GM12878 (cell line): ENCODE data around the gene TMIGD2. TPM values are rescaled to one million over a fixed set of nuclear protein-coding genes. Genes with fewer than 3 reads are reported as not detected.
A peak's percentile ranks its signal among the peaks of the same experiment; 100 is the strongest.
"Not testable (repeated sequence)": the region's sequence is repeated elsewhere in the genome, so short reads cannot be mapped to it uniquely, and the experiment has no call there.

ENCODE experiments used
- ATAC-seq: fragments of 200-7000 bp; cut with Tn5 transposase; 3 replicates; pipeline ENCODE4 v1.9.1; 2020; ENCODE audit warnings: mild to moderate bottlenecking, moderate library complexity
- BruUV-seq: library from RNA; stranded (reverse); fragments of 400-500 nt; replicated peaks from 2 replicates; lab custom pipeline; 2021; lab: Mats Ljungman, UMichigan
- CTCF ChIA-PET: fragments of 300-600 bp; sonication (Branson Sonifier 250); formaldehyde crosslinking; extraction: SDS; loops from one replicate; lab custom pipeline; 2021; ENCODE audit warnings: inconsistent platforms; lab: Yijun Ruan, JAX
- POLR2A ChIA-PET: fragments of 350-600 bp; formaldehyde crosslinking; extraction: SDS; loops from one replicate; lab custom pipeline; 2021; ENCODE audit warnings: inconsistent platforms; lab: Charles Lee
- RAD21 ChIA-PET: fragments of 300-600 bp; sonication (Branson Sonifier 250); formaldehyde crosslinking; loops from one replicate; lab custom pipeline; 2023; ENCODE audit warnings: antibody characterized with exemption; ENCODE audit not compliant: unreplicated experiment; lab: Charles Lee
- SMC1A ChIA-PET: fragments of 300-600 bp; sonication (Branson Sonifier 250); formaldehyde crosslinking; loops from one replicate; lab custom pipeline; 2023; ENCODE audit not compliant: unreplicated experiment, uncharacterized antibody; lab: Charles Lee
- DNase-seq: peaks from one replicate; pipeline ENCODE4 v3.0.0-alpha.2; 2011; ENCODE audit warnings: low read depth, low spot score
- FAIRE-seq: peaks from 3 replicates; lab custom pipeline; 2011; peaks lifted over from hg19 to GRCh38; lab: Jason Lieb, UNC
- H2AFZ ChIP-seq: 2 replicates; pipeline ENCODE4 v1.6.0; 2011; ENCODE audit warnings: low read depth, low read length, control low read depth; ENCODE audit not compliant: control insufficient read depth
- H3K27ac ChIP-seq: 2 replicates; pipeline ENCODE4 v1.5.1; 2011; ENCODE audit warnings: control low read depth; ENCODE audit not compliant: control insufficient read depth, insufficient read depth
- H3K27me3 ChIP-seq, 2 experiments: replicated peaks in 1 of 2; 2 replicates each; pipeline versions ENCODE4 v1.6.0 to v1.6.1; 2011; ENCODE audit warnings: low read length in 1 of 2; ENCODE audit not compliant: control insufficient read depth in 2 of 2, insufficient read depth in 2 of 2
- H3K36me3 ChIP-seq, 2 experiments: 2 replicates each; pipeline ENCODE4 v1.5.1; 2011; ENCODE audit warnings: low read length in 1 of 2; ENCODE audit not compliant: control insufficient read depth in 2 of 2, insufficient read depth in 2 of 2
- H3K4me1 ChIP-seq: 2 replicates; pipeline ENCODE4 v1.6.1; 2011; ENCODE audit warnings: mild to moderate bottlenecking, low read length, moderate library complexity, mixed read lengths; ENCODE audit not compliant: control insufficient read depth, insufficient read depth
- H3K4me2 ChIP-seq: 2 replicates; pipeline ENCODE4 v1.6.0; 2011; ENCODE audit warnings: control low read depth; ENCODE audit not compliant: control insufficient read depth, insufficient read depth
- H3K4me3 ChIP-seq: fragments of 200-600 bp; sonication (generic); 2 replicates; pipeline ENCODE4 v1.5.1; 2016
- H3K79me2 ChIP-seq: 2 replicates; pipeline ENCODE4 v1.6.0; 2011; ENCODE audit warnings: low read length; ENCODE audit not compliant: control insufficient read depth, insufficient read depth
- H3K9ac ChIP-seq: 2 replicates; pipeline ENCODE4 v1.8.0; 2011; ENCODE audit warnings: low read length, control low read depth, mixed read lengths; ENCODE audit not compliant: control insufficient read depth, insufficient read depth
- H3K9me3 ChIP-seq: replicated peaks from 3 replicates; pipeline ENCODE4 v1.5.1; 2011; ENCODE audit warnings: mild to moderate bottlenecking, low read length; ENCODE audit not compliant: control insufficient read depth, insufficient read depth
- H4K20me1 ChIP-seq: 2 replicates; pipeline ENCODE4 v1.6.0; 2011; ENCODE audit not compliant: control insufficient read depth, insufficient read depth
- ATF7 ChIP-seq: fragments of 450-650 bp; IDR thresholded peaks from 2 replicates; pipeline ENCODE4 v1.6.1; 2016; ENCODE audit warnings: low read depth, mild to moderate bottlenecking
- RELA ChIP-seq: fragments of 450-650 bp; IDR thresholded peaks from 2 replicates; pipeline ENCODE4 v1.8.0; 2014; ENCODE audit warnings: borderline replicate concordance; ENCODE audit not compliant: partially characterized antibody
- WGBS: methylation state at CpG from one replicate; pipeline ENCODE4 v1.1.6; 2016; ENCODE audit warnings: low lambda C conversion rate; ENCODE audit not compliant: insufficient replicate concordance, insufficient coverage; ENCODE audit errors: missing lambda C conversion rate; 5-methylcytosine and 5-hydroxymethylcytosine counted together
- in situ Hi-C: fragments of 300-500 bp; cut with MboI; formaldehyde crosslinking; loops from 9 replicates; pipeline ENCODE4 v1.14.3; 2018; ENCODE audit warnings: mixed read lengths
- intact Hi-C: fragments of 100-400 bp; cut with micrococcal nuclease; formaldehyde crosslinking; loops from one replicate; pipeline ENCODE4 v1.14.2; 2022; ENCODE audit not compliant: unreplicated experiment
- polyA plus RNA-seq, 11 experiments: library from polyadenylated mRNA; depleted of rRNA in 4 of 11; unstranded in 6 of 11; stranded (reverse) in 5 of 11; fragments of >200 nt; fragmentation: Nextera tagmentation in 4 of 11; fragmentation: Illumina TruSeq in 1 of 11; extraction: Ambion mirVana in 4 of 11; extraction: Trizol in 1 of 11; gene quantifications; 1 replicate in 1 of 11; 2 replicates in 10 of 11; pipeline versions ENCODE4 v1.2.1 to v1.2.3, GENCODE V29; 2011 to 2016; ENCODE audit warnings: inconsistent platforms in 2 of 11, missing spikeins in 2 of 11, low read depth in 1 of 11
- total RNA-seq, 4 experiments: library from RNA; depleted of rRNA in 3 of 4; stranded (reverse); fragments of >200 nt in 3 of 4; fragmentation: Illumina TruSeq in 1 of 4; extraction: Trizol in 1 of 4; gene quantifications; 2 replicates each; pipeline versions ENCODE4 v1.2.1 to v1.2.3, GENCODE V29; 2013 to 2021
- TF ChIP-seq, protein P1 (sequence below): IDR thresholded peaks from 2 replicates; pipeline ENCODE4 v1.6.1; 2011; ENCODE audit warnings: borderline replicate concordance, low read depth, mild to moderate bottlenecking, moderate library complexity, low read length; ENCODE audit not compliant: insufficient read depth, poor library complexity, severe bottlenecking

Gene TMIGD2
- total and polyA plus RNA-seq, 10 of the 15 experiments (the other 5 are each of a cell fraction or from before 2014, with no cell fraction given), result 0.09 to 0.40 (median 0.14) TPM; not detected in 5

DNA sequence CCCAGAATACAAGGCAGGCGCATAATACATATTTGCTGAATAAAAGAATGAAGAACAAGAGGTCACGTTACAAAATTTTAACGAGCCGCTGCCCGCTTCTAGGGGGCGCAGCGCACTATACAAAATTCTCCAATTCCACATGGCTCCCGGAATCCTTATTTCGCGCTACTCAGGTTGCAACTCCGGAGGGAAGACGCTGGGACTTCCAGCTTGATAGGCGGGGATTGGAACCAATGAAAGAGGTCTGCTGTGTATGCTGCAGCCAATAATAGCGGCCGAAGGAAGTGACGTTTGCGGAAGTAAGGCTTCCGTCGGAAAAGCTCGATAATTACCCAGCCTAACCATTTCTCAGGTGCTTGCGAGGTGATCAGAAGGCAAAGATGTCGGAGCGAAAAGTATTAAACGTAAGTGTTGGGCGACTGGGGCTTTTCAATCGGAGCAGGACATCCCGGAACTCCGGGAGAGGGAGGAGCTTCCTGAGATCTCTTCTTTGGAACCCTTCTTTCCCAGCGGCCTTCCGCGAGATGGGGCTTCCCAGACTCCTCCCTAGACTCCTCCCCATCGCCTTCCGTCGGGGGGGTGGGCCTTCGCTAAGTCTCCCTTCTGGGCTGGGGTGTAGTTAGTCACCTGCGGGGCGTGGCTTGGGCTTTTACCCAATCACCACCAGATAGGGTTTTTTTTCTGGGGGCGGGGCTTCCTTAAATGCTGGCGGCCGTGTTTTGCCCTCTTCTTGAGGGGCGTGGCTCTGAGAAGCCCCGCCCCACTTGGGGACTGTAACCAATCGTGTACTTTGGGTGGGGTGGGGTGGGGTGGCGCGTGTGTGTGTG lies 55.2 kb downstream of the TMIGD2 start, which contains the start of gene YJU2 (continued):
- peak; percentile 80 for TF ChIP-seq ATF7
- peak; percentile 78 for TF ChIP-seq RELA

DNA sequence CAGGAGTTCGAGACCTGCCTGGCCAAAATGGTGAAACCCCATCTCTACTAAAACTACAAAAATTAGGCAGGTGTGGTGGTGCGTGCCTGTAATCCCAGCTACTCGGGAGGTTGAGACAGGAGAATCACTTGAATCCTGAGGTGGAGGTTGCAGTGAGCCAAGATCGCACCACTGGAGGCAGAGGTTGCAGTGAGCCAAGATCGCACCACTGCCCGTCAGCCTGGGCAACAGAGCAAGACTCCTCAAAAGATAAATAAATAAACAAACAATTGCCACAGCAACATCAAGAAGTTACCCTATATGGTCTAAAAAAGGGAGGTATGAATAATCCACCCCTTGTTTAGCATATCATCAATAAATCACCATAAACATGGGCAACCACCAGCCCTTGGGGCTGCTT lies 56.3 kb downstream of the TMIGD2 start:
- intact Hi-C loops (loop anchor here (2.0 kb wide), 1 partner anchor 17 kb away; the partner anchor contains the start of gene EBI3), in situ Hi-C loops (loop anchor here (10.0 kb wide), 1 partner anchor 1439 kb away; the partner anchor contains the start of genes HSD11B1L and MICOS13)
- FAIRE-seq, DNase-seq, H3K79me2 ChIP-seq, H3K9me3 ChIP-seq, ATAC-seq, BruUV-seq, CTCF ChIA-PET, H3K9ac ChIP-seq, RAD21 ChIA-PET, H4K20me1 ChIP-seq, H3K27me3 ChIP-seq: not testable (repeated sequence)
- H3K36me3 ChIP-seq, result peaks cover 11 to 12% of the 10 kb centered on the region in 2 experiments
- peak overlapping the region; percentile 93 for H2AFZ ChIP-seq
- H3K27ac ChIP-seq, result peak overlapping the region; percentile 100; the same call in 1 of the 2 replicates
- TF ChIP-seq, protein P1, sequence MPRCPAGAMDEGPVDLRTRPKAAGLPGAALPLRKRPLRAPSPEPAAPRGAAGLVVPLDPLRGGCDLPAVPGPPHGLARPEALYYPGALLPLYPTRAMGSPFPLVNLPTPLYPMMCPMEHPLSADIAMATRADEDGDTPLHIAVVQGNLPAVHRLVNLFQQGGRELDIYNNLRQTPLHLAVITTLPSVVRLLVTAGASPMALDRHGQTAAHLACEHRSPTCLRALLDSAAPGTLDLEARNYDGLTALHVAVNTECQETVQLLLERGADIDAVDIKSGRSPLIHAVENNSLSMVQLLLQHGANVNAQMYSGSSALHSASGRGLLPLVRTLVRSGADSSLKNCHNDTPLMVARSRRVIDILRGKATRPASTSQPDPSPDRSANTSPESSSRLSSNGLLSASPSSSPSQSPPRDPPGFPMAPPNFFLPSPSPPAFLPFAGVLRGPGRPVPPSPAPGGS, result peak; percentile 76
- 85% methylated on average over 6 of the region's 6 CpGs for WGBS
- SMC1A ChIA-PET, result interaction anchor here (1.2 to 2.2 kb wide), 2 partner anchors 14 to 16 kb away, joined by 3 to 9 read pairs; partner anchors contain the start of gene EBI3
- POLR2A ChIA-PET, result interaction anchor here (6.9 kb wide), 1 partner anchor 14 kb away, joined by 45 read pairs; the partner anchor contains the start of gene EBI3
- peaks cover 18% of the 10 kb centered on the region for H3K4me1 ChIP-seq
- peak overlapping the region; percentile 72; the same call in 1 of the 2 replicates for H3K4me3 ChIP-seq
- H3K4me2 ChIP-seq, result peak overlapping the region; percentile 91; the same call in 1 of the 2 replicates

Other genes starting within 250 kb of the TMIGD2 start
Only the 7 nearest of the 18 such genes appear.
- 137 and 149 TPM in 2 replicates for gene EBI3, start 72.9 kb downstream of the TMIGD2 start, total RNA-seq (2014; rRNA removed)
- 61.0 and 68.2 TPM in 2 replicates for gene EBI3, start 72.9 kb downstream of the TMIGD2 start, total RNA-seq (2014; rRNA removed; fragmentation: Illumina TruSeq; extraction: Trizol)
- gene EBI3, start 72.9 kb downstream of the TMIGD2 start, total RNA-seq (2021), result 224 and 232 TPM in 2 replicates
- gene EBI3, start 72.9 kb downstream of the TMIGD2 start, polyA plus RNA-seq (2011; rRNA removed), result 140 and 276 TPM in 2 replicates
- gene EBI3, start 72.9 kb downstream of the TMIGD2 start, polyA plus RNA-seq (2014; fragmentation: Illumina TruSeq; extraction: Trizol), result 13.5 and 47.7 TPM in 2 replicates
- 10 to 100 TPM; 22.0 to 61.1 TPM for gene EBI3, start 72.9 kb downstream of the TMIGD2 start, polyA plus RNA-seq (2014; fragmentation: Nextera tagmentation; extraction: Ambion mirVana)
- 257 and 266 TPM in 2 replicates for gene EBI3, start 72.9 kb downstream of the TMIGD2 start, polyA plus RNA-seq (2014; rRNA removed)
- gene EBI3, start 72.9 kb downstream of the TMIGD2 start, polyA plus RNA-seq (2016; fragmentation: Nextera tagmentation; extraction: Ambion mirVana), result 100 to 1,000 TPM; 278 to 288 TPM
- gene YJU2, start 55.3 kb downstream of the TMIGD2 start, total RNA-seq (2014; rRNA removed), result 36.8 and 38.2 TPM in 2 replicates
- gene YJU2, start 55.3 kb downstream of the TMIGD2 start, total RNA-seq (2014; rRNA removed; fragmentation: Illumina TruSeq; extraction: Trizol), result 20.7 and 23.3 TPM in 2 replicates
- gene YJU2, start 55.3 kb downstream of the TMIGD2 start, total RNA-seq (2021), result 29.1 and 30.0 TPM in 2 replicates
- gene YJU2, start 55.3 kb downstream of the TMIGD2 start, polyA plus RNA-seq (2011; rRNA removed), result 17.9 and 22.6 TPM in 2 replicates
- 16.1 and 20.2 TPM in 2 replicates for gene YJU2, start 55.3 kb downstream of the TMIGD2 start, polyA plus RNA-seq (2014; fragmentation: Illumina TruSeq; extraction: Trizol)
- 1 to 10 TPM in 1 of 2 experiments, under 1 TPM in 1; 0.26 to 1.9 TPM for gene YJU2, start 55.3 kb downstream of the TMIGD2 start, polyA plus RNA-seq (2014; fragmentation: Nextera tagmentation; extraction: Ambion mirVana)
- gene YJU2, start 55.3 kb downstream of the TMIGD2 start, polyA plus RNA-seq (2014; rRNA removed), result 40.7 and 44.0 TPM in 2 replicates
- gene YJU2, start 55.3 kb downstream of the TMIGD2 start, polyA plus RNA-seq (2016; fragmentation: Nextera tagmentation; extraction: Ambion mirVana), result 10 to 100 TPM; 24.2 to 27.1 TPM
- not detected in 2 replicates for gene SHD, start 23.1 kb downstream of the TMIGD2 start, total RNA-seq (2014; rRNA removed)
- not detected in 2 replicates for gene SHD, start 23.1 kb downstream of the TMIGD2 start, total RNA-seq (2014; rRNA removed; fragmentation: Illumina TruSeq; extraction: Trizol)
- not detected in 2 replicates for gene SHD, start 23.1 kb downstream of the TMIGD2 start, total RNA-seq (2021)
- not detected in 2 replicates for gene SHD, start 23.1 kb downstream of the TMIGD2 start, polyA plus RNA-seq (2011; rRNA removed)
- not detected in 2 replicates for gene SHD, start 23.1 kb downstream of the TMIGD2 start, polyA plus RNA-seq (2014; fragmentation: Illumina TruSeq; extraction: Trizol)
- gene SHD, start 23.1 kb downstream of the TMIGD2 start, polyA plus RNA-seq (2014; fragmentation: Nextera tagmentation; extraction: Ambion mirVana), result not detected
- not detected in 2 replicates for gene SHD, start 23.1 kb downstream of the TMIGD2 start, polyA plus RNA-seq (2014; rRNA removed)
- gene SHD, start 23.1 kb downstream of the TMIGD2 start, polyA plus RNA-seq (2016; fragmentation: Nextera tagmentation; extraction: Ambion mirVana), result under 1 TPM in 1 of 2 experiments, not detected in 1; 0.09 TPM
- gene FSD1, start 2.2 kb upstream of the TMIGD2 start, total RNA-seq (2014; rRNA removed), result 4.0 and 4.1 TPM in 2 replicates
- 1.4 TPM in 2 replicates for gene FSD1, start 2.2 kb upstream of the TMIGD2 start, total RNA-seq (2014; rRNA removed; fragmentation: Illumina TruSeq; extraction: Trizol)
- gene FSD1, start 2.2 kb upstream of the TMIGD2 start, total RNA-seq (2021), result 4.3 and 4.9 TPM in 2 replicates
- gene FSD1, start 2.2 kb upstream of the TMIGD2 start, polyA plus RNA-seq (2011; rRNA removed), result 0.58 and 0.77 TPM in 2 replicates
- gene FSD1, start 2.2 kb upstream of the TMIGD2 start, polyA plus RNA-seq (2014; fragmentation: Illumina TruSeq; extraction: Trizol), result 0.68 and 1.7 TPM in 2 replicates
- gene FSD1, start 2.2 kb upstream of the TMIGD2 start, polyA plus RNA-seq (2014; fragmentation: Nextera tagmentation; extraction: Ambion mirVana), result under 1 TPM in 1 of 2 experiments, not detected in 1; 0.15 TPM
- 4.7 and 5.1 TPM in 2 replicates for gene FSD1, start 2.2 kb upstream of the TMIGD2 start, polyA plus RNA-seq (2014; rRNA removed)
- 1 to 10 TPM; 4.0 to 4.2 TPM for gene FSD1, start 2.2 kb upstream of the TMIGD2 start, polyA plus RNA-seq (2016; fragmentation: Nextera tagmentation; extraction: Ambion mirVana)
- gene STAP2, start 36.4 kb upstream of the TMIGD2 start, total RNA-seq (2014; rRNA removed), result 19.2 and 24.6 TPM in 2 replicates
- gene STAP2, start 36.4 kb upstream of the TMIGD2 start, total RNA-seq (2014; rRNA removed; fragmentation: Illumina TruSeq; extraction: Trizol), result 13.6 and 14.3 TPM in 2 replicates
- 18.5 and 21.4 TPM in 2 replicates for gene STAP2, start 36.4 kb upstream of the TMIGD2 start, total RNA-seq (2021)
- gene STAP2, start 36.4 kb upstream of the TMIGD2 start, polyA plus RNA-seq (2011; rRNA removed), result 1.7 and 2.6 TPM in 2 replicates
- 11.2 and 11.6 TPM in 2 replicates for gene STAP2, start 36.4 kb upstream of the TMIGD2 start, polyA plus RNA-seq (2014; fragmentation: Illumina TruSeq; extraction: Trizol)
- 1 to 10 TPM in 1 of 2 experiments, under 1 TPM in 1; 0.84 to 2.0 TPM for gene STAP2, start 36.4 kb upstream of the TMIGD2 start, polyA plus RNA-seq (2014; fragmentation: Nextera tagmentation; extraction: Ambion mirVana)
- 22.4 and 23.6 TPM in 2 replicates for gene STAP2, start 36.4 kb upstream of the TMIGD2 start, polyA plus RNA-seq (2014; rRNA removed)
- gene STAP2, start 36.4 kb upstream of the TMIGD2 start, polyA plus RNA-seq (2016; fragmentation: Nextera tagmentation; extraction: Ambion mirVana), result 10 to 100 TPM; 16.9 to 21.2 TPM
- 3.5 and 4.2 TPM in 2 replicates for gene MPND, start 41.2 kb upstream of the TMIGD2 start, total RNA-seq (2014; rRNA removed)
- gene MPND, start 41.2 kb upstream of the TMIGD2 start, total RNA-seq (2014; rRNA removed; fragmentation: Illumina TruSeq; extraction: Trizol), result 6.1 and 7.9 TPM in 2 replicates
- 18.3 and 20.3 TPM in 2 replicates for gene MPND, start 41.2 kb upstream of the TMIGD2 start, total RNA-seq (2021)
- 3.4 and 7.2 TPM in 2 replicates for gene MPND, start 41.2 kb upstream of the TMIGD2 start, polyA plus RNA-seq (2011; rRNA removed)
- gene MPND, start 41.2 kb upstream of the TMIGD2 start, polyA plus RNA-seq (2014; fragmentation: Illumina TruSeq; extraction: Trizol), result 0.70 and 4.8 TPM in 2 replicates
- 1 to 10 TPM in 1 of 2 experiments, under 1 TPM in 1; 0.79 to 4.3 TPM for gene MPND, start 41.2 kb upstream of the TMIGD2 start, polyA plus RNA-seq (2014; fragmentation: Nextera tagmentation; extraction: Ambion mirVana)
- 10.5 and 11.8 TPM in 2 replicates for gene MPND, start 41.2 kb upstream of the TMIGD2 start, polyA plus RNA-seq (2014; rRNA removed)
- 1 to 10 TPM; 3.7 to 8.5 TPM for gene MPND, start 41.2 kb upstream of the TMIGD2 start, polyA plus RNA-seq (2016; fragmentation: Nextera tagmentation; extraction: Ambion mirVana)
- gene SH3GL1, start 98.2 kb upstream of the TMIGD2 start, total RNA-seq (2014; rRNA removed), result 24.0 and 28.9 TPM in 2 replicates
- gene SH3GL1, start 98.2 kb upstream of the TMIGD2 start, total RNA-seq (2014; rRNA removed; fragmentation: Illumina TruSeq; extraction: Trizol), result 9.2 and 11.8 TPM in 2 replicates
- 41.5 and 47.4 TPM in 2 replicates for gene SH3GL1, start 98.2 kb upstream of the TMIGD2 start, total RNA-seq (2021)
- 20.3 and 28.0 TPM in 2 replicates for gene SH3GL1, start 98.2 kb upstream of the TMIGD2 start, polyA plus RNA-seq (2011; rRNA removed)
- 1.6 and 9.2 TPM in 2 replicates for gene SH3GL1, start 98.2 kb upstream of the TMIGD2 start, polyA plus RNA-seq (2014; fragmentation: Illumina TruSeq; extraction: Trizol)
- gene SH3GL1, start 98.2 kb upstream of the TMIGD2 start, polyA plus RNA-seq (2014; fragmentation: Nextera tagmentation; extraction: Ambion mirVana), result 1 to 10 TPM in 1 of 2 experiments, under 1 TPM in 1; 0.93 to 3.0 TPM
- gene SH3GL1, start 98.2 kb upstream of the TMIGD2 start, polyA plus RNA-seq (2014; rRNA removed), result 36.5 and 44.0 TPM in 2 replicates
- gene SH3GL1, start 98.2 kb upstream of the TMIGD2 start, polyA plus RNA-seq (2016; fragmentation: Nextera tagmentation; extraction: Ambion mirVana), result 10 to 100 TPM; 30.0 to 32.5 TPM